Measurements from ENCODE around the gene ZNF362.

Gene ZNF362

GRCh38 chr1:33311706-33312412 lies 55.6 kb downstream of the ZNF362 start:
- DNase-seq, result no peak

DNA sequence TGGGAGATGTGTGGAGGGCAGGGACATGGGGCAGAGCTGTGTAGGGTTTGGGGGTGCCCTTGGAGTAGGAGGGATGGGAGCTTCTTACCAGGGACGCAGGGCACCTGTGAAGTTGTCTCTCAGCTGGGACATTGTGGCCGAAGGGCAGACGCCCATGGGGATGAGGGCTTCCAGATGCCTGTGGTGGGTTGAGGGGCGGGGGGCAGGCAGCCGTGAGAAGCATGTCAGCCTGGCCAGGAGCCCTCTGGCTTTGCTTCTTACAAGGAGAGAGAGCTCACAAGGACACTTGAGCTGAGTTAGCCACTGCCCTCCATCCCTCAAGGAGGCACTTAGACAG lies 56.1 kb downstream of the ZNF362 start:
- DNase-seq, result no peak

DNA sequence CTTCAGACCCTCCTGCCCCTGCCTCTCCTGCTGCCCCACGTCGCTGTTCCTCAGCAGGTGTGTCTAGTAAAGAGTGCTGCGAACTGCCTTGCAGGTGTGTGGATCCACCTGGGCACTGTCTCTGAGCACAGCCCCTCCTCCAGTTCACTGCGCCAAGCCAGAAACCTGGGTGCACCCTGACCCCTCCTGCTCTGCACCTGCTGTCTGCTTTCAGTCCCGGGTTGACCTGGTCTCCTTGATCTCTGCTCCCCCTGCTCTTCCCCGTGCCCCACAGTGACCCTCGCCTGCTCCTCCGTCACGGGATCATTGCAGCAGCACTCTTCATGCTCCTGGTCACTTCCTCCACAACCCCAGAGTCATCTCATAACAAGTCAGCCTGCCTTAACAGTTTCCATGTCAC lies 58.1 kb downstream of the ZNF362 start:
- no peak for DNase-seq

DNA sequence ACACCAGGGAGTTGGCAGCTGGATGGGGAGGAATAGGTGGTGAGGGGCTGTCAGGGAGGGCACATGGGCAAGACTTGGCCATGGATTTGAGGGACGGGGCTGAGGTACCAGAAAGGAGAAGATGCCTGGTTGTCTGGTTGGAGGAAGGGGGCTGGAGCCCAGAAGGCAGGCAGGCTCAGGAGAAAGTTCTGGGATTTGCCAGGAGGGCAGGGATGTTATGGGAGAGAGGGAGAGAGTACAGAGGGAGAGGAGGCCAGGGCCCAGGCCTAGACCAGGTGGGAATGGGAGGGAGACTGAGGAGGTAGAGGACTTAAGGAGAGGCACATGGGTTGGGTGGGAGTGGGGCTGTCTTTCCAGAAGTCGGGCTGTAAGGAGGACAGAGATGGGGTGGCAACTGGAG lies 60.3 kb downstream of the ZNF362 start:
- DNase-seq, result no peak

GRCh38 chr1:33317354-33317753 lies 61.1 kb downstream of the ZNF362 start:
- DNase-seq, result no peak

- no peak for DNase-seq
These were observed 61.7 kb downstream of the ZNF362 start for GRCh38 chr1:33317946-33318345.

DNA sequence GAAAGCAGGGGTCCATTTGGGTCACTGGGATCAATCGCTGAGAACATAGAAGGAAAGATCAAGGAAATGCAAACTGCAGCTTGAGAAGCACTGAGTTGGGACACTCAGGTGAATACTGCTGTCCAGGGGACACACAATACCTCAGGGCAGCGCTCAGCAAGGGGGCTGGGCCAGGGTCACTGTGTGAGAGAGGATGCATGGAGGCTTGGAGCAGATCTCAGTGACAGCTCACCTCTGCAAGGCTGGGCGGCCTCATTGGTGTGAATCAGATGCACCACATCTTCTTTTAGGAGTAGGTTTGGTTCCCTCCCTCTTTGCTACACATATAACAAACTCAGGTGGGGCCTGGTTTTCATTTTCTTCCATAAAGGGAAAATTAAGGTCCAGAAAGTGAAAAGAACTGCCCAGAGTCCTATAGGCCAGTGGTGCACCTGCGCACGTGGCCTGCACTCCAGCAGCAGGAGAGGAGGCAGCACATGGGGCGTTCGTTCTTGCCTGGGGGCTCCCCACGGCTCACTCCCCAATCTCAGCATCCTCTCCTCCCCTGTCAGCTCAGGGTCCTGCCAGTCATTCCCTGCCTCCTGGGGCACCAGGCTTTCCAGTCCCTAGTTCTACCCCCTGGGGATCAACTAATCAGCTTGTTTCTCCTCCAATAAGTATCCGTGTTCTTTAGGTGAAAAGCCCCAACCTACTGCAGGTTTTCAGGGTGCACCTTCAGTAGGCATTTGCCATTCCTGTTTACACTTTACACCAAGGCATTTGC lies 63.1 kb downstream of the ZNF362 start:
- DNase-seq, result no peak

- DNase-seq, result no peak
These were observed 63.8 kb downstream of the ZNF362 start for GRCh38 chr1:33319949-33320618.

DNA sequence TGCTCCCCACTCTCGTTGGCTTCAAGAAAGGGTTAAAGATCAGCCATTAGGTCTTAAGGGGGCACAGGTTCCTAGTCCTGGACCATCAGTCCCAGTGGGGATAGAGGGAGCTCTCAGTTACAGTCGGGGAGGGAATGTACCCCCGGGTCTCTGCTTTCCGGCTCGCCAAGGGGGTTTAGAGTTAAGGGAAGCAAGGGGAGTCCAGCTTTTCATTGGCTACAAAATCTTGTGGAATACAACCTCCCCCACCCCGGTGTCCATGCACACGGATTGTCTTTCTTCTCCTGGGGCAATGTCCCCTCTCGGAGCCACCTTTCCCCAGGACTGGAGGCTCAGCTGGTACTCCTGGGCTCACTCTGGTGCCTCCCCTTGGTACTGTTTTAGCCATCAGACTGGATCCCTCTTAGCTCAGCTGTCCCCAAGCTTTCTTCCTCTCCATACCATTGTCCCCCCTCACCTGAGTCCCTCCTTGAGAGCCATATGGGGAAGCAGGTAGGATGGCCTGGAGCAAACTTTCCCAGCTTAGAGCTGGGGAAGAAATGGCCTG lies 64.4 kb downstream of the ZNF362 start, which contains the start of gene A3GALT2:
Gene A3GALT2, minus strand, starts transcription at position 480 of the 547 bp plus-strand sequence. Its CDS starts 0 bp downstream, at position 480.
- DNase-seq, result no peak

DNA sequence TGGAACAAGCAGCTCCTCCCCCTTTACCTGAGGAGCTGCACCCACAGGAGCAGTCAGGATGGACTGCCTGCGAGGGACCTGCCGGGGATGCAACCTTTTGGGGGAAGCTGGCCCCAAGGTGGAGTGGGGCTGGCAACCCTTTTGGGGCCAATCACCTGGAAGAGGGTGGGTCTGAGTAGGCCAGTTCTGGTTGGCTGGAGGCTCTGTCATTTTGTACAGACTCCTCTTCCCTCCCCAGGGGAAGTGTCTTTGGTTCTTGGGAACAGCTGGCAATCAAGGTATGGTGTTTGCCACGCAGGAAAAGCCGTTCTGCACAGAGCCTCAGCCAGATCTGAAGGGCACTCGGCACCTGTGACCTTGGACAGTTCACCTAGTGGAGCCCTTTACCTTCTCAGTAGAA lies 64.9 kb downstream of the ZNF362 start:
- no peak for DNase-seq

DNA sequence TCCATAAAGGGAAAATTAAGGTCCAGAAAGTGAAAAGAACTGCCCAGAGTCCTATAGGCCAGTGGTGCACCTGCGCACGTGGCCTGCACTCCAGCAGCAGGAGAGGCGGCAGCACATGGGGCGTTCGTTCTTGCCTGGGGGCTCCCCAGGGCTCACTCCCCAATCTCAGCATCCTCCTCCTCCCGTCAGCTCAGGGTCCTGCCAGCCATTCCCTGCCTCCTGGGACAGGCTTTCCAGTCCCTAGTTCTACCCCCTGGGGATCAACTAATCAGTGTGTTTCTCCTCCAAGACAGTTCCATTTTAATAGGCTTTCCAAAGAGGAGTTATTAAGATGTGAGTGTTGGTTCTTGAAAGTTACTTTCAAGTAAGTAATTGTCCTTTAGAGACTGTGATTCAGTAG lies 65.8 kb downstream of the ZNF362 start:
- DNase-seq, result no peak

- no peak for DNase-seq
These were observed 66.7 kb downstream of the ZNF362 start for GRCh38 chr1:33322870-33323585.

- DNase-seq, result no peak
These were observed 67.6 kb downstream of the ZNF362 start for GRCh38 chr1:33323663-33324477.

- DNase-seq, result no peak
These were observed 68.6 kb downstream of the ZNF362 start for GRCh38 chr1:33324677-33325575.

GRCh38 chr1:33326785-33327184 lies 70.5 kb downstream of the ZNF362 start:
- no peak for DNase-seq

- no peak for DNase-seq
These were observed 71.5 kb downstream of the ZNF362 start for GRCh38 chr1:33327587-33328325.

- no peak for DNase-seq
These were observed 72.5 kb downstream of the ZNF362 start for GRCh38 chr1:33328817-33329216.

DNA sequence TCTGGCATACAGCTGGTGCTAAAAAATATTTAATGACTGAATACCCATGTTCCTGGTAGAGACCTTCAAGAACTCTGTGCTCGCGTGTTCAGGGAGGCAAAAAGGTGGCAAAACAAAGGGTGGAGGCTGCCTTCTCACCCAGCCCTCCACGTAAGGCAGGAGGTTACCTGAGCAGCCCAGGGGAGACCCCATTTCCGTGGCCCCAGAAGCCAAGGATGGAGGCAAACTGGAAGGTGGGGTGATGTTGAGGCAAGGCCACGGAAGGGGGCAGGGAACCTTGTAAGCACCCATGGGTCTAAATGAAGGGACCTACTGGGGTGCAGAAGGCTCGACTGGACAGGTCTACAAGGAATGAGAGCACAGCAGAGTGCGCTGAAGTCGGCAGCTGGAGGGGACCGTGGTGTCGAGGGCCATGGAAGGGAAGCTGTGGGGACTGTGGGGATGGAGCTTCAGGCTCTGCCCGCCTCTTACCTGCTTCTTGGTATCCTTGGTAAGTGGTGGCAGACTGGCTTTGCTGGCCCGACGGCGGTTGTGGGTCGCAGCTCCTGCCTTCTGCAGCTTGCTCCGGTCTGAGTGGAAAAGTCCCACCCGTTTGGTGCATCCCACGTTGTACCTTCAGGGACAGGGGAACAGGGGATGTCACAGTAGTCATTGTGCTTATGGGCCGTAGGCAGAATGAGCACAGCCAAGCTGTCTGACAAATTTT lies 73.5 kb downstream of the ZNF362 start:
- no peak for DNase-seq

- no peak for DNase-seq
These were observed 74.1 kb downstream of the ZNF362 start for GRCh38 chr1:33330361-33330890.
